HepG2 (cell line): ENCODE data around the gene SMAD7. TPM values are rescaled to one million over a fixed set of nuclear protein-coding genes. Genes with fewer than 3 reads are reported as not detected.

Experiments
- GABPB1 ChIP-seq: IDR thresholded peaks from 2 replicates; pipeline ENCODE4 v1.6.1; 2016; ENCODE audit warnings: mild to moderate bottlenecking, missing genetic modification reagents, moderate library complexity, missing compliant biosample characterization
- HNF4A ChIP-seq: sonication (generic); formaldehyde crosslinking; IDR thresholded peaks from 2 replicates; pipeline ENCODE4 v1.4.0; 2020; ENCODE audit warnings: missing genetic modification reagents
- ONECUT2 ChIP-seq: sonication (generic); formaldehyde crosslinking; IDR thresholded peaks from 2 replicates; pipeline ENCODE4 v1.4.0; 2020; ENCODE audit warnings: missing genetic modification reagents
- PAX8 ChIP-seq: sonication (generic); formaldehyde crosslinking; IDR thresholded peaks from 2 replicates; pipeline ENCODE4 v1.8.0; 2022; ENCODE audit warnings: mild to moderate bottlenecking, missing genetic modification reagents, borderline replicate concordance
- PAXIP1 ChIP-seq: sonication (generic); formaldehyde crosslinking; conservative IDR thresholded peaks from 2 replicates; pipeline ENCODE4 v1.4.0; 2020; ENCODE audit warnings: mild to moderate bottlenecking, missing genetic modification reagents, moderate library complexity
- SMARCC2 ChIP-seq: fragments of 450-650 bp; IDR thresholded peaks from 2 replicates; pipeline ENCODE4 v1.6.1; 2017; ENCODE audit warnings: antibody characterized with exemption, mild to moderate bottlenecking
- SP4 ChIP-seq: sonication (generic); formaldehyde crosslinking; IDR thresholded peaks from 2 replicates; pipeline ENCODE4 v1.8.1; 2023; ENCODE audit warnings: mild to moderate bottlenecking, missing genetic modification reagents
- ZNF275 ChIP-seq: sonication (generic); formaldehyde crosslinking; IDR thresholded peaks from 2 replicates; pipeline ENCODE4 v1.8.0; 2022; ENCODE audit warnings: missing genetic modification reagents, mild to moderate bottlenecking, inconsistent platforms, borderline replicate concordance
- ZNF746 ChIP-seq: sonication (generic); formaldehyde crosslinking; IDR thresholded peaks from 2 replicates; pipeline ENCODE4 v1.8.0; 2022; ENCODE audit warnings: mild to moderate bottlenecking, missing genetic modification reagents
- ZSCAN29 ChIP-seq: sonication (generic); formaldehyde crosslinking; conservative IDR thresholded peaks from 2 replicates; pipeline ENCODE4 v1.4.0; 2020; ENCODE audit warnings: mild to moderate bottlenecking, missing genetic modification reagents
- polyA plus RNA-seq, 8 experiments: library from polyadenylated mRNA; depleted of rRNA in 3 of 8; stranded (reverse) in 7 of 8; unstranded in 1 of 8; fragments of >200 nt; fragmentation: Illumina TruSeq in 4 of 8; extraction: Trizol in 4 of 8; gene quantifications; 2 replicates each; pipeline versions ENCODE4 v1.2.1 to v1.2.3, GENCODE V29; 2011 to 2016; ENCODE audit warnings: low read depth in 4 of 8, missing spikeins in 1 of 8, mixed read lengths in 1 of 8; ENCODE audit not compliant: insufficient read depth in 1 of 8
- total RNA-seq, 5 experiments: library from RNA; depleted of rRNA; stranded (reverse); fragments of >200 nt; fragmentation: Illumina TruSeq; extraction: Trizol; gene quantifications; 2 replicates each; pipeline ENCODE4 v1.2.3, GENCODE V29; 2016; ENCODE audit warnings: low read depth in 1 of 5
- TF ChIP-seq, protein P1 (sequence below): IDR thresholded peaks from 2 replicates; pipeline ENCODE4 v1.6.1; 2016; ENCODE audit warnings: low read depth, control low read depth
- TF ChIP-seq, protein P2 (sequence below): sonication (generic); formaldehyde crosslinking; IDR thresholded peaks from 2 replicates; pipeline ENCODE4 v1.4.0; 2020; ENCODE audit warnings: mild to moderate bottlenecking, low read depth, missing genetic modification reagents
- TF ChIP-seq, protein P3 (sequence below): IDR thresholded peaks from 2 replicates; pipeline ENCODE4 v1.6.1; 2016; ENCODE audit warnings: low read depth
- TF ChIP-seq, protein P4 (sequence below): sonication (generic); formaldehyde crosslinking; IDR thresholded peaks from 2 replicates; pipeline ENCODE4 v1.8.1; 2023; ENCODE audit warnings: mild to moderate bottlenecking, missing genetic modification reagents

Gene SMAD7
- total and polyA plus RNA-seq, 2 of the 13 experiments (the other 11 are each of a cell fraction or from before 2014, with no cell fraction given), result 17.4 to 24.7 TPM

GRCh38 chr18:48893608-48894600, 56.9 kb downstream of the SMAD7 start (continued):
- TF ChIP-seq, protein P1, sequence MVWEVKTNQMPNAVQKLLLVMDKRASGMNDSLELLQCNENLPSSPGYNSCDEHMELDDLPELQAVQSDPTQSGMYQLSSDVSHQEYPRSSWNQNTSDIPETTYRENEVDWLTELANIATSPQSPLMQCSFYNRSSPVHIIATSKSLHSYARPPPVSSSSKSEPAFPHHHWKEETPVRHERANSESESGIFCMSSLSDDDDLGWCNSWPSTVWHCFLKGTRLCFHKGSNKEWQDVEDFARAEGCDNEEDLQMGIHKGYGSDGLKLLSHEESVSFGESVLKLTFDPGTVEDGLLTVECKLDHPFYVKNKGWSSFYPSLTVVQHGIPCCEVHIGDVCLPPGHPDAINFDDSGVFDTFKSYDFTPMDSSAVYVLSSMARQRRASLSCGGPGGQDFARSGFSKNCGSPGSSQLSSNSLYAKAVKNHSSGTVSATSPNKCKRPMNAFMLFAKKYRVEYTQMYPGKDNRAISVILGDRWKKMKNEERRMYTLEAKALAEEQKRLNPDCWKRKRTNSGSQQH (CRISPR knock-in tag), result no peak
- TF ChIP-seq PAX8, result no peak
- TF ChIP-seq HNF4A, result peak; percentile 98
- TF ChIP-seq, protein P2, sequence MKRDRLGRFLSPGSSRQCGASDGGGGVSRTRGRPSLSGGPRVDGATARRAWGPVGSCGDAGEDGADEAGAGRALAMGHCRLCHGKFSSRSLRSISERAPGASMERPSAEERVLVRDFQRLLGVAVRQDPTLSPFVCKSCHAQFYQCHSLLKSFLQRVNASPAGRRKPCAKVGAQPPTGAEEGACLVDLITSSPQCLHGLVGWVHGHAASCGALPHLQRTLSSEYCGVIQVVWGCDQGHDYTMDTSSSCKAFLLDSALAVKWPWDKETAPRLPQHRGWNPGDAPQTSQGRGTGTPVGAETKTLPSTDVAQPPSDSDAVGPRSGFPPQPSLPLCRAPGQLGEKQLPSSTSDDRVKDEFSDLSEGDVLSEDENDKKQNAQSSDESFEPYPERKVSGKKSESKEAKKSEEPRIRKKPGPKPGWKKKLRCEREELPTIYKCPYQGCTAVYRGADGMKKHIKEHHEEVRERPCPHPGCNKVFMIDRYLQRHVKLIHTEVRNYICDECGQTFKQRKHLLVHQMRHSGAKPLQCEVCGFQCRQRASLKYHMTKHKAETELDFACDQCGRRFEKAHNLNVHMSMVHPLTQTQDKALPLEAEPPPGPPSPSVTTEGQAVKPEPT (CRISPR knock-in tag), result peak; percentile 46; the same call in 1 of the 2 replicates
- no peak for TF ChIP-seq SMARCC2
- TF ChIP-seq ZSCAN29 (CRISPR knock-in tag), result no peak; the same call in 1 of the 2 replicates
- TF ChIP-seq, protein P3, sequence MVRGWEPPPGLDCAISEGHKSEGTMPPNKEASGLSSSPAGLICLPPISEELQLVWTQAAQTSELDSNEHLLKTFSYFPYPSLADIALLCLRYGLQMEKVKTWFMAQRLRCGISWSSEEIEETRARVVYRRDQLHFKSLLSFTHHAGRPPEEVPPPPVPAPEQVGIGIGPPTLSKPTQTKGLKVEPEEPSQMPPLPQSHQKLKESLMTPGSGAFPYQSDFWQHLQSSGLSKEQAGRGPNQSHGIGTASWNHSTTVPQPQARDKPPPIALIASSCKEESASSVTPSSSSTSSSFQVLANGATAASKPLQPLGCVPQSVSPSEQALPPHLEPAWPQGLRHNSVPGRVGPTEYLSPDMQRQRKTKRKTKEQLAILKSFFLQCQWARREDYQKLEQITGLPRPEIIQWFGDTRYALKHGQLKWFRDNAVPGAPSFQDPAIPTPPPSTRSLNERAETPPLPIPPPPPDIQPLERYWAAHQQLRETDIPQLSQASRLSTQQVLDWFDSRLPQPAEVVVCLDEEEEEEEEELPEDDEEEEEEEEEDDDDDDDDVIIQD (CRISPR knock-in tag), result peak; percentile 68; the same call in 1 of the 2 replicates
- TF ChIP-seq SP4 (CRISPR knock-in tag), result no peak
- no peak for TF ChIP-seq ONECUT2 (CRISPR knock-in tag)
- peak; percentile 70 for TF ChIP-seq ZNF746
- TF ChIP-seq PAXIP1 (CRISPR knock-in tag), result peak; percentile 98
- no peak for TF ChIP-seq ZNF275 (CRISPR knock-in tag)
- peak; percentile 41; the same call in 1 of the 2 replicates for TF ChIP-seq GABPB1 (CRISPR knock-in tag)
- TF ChIP-seq, protein P4, sequence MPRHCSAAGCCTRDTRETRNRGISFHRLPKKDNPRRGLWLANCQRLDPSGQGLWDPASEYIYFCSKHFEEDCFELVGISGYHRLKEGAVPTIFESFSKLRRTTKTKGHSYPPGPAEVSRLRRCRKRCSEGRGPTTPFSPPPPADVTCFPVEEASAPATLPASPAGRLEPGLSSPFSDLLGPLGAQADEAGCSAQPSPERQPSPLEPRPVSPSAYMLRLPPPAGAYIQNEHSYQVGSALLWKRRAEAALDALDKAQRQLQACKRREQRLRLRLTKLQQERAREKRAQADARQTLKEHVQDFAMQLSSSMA, result no peak
